Measurements from ENCODE around the gene LRMDA.

The LRMDA gene

DNA sequence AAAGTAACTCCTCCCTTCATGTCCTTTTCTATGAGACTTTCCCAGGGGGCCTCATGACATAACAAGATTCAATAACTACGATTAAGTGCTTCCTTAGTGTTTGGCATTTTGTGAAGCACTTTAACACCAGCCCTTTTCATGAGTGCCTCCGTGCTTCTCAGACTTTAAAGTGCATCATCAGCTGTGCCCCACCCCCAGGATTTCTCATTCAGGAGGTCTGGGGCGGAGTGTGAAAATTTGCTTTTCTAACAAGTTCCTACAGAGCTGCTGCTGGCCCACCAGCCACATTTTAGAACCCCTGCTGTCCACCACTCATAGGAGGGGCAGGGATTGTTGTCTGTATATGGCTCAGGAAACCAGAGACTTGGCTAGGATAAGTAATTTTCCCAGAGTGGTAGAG is 445.3 kb downstream of the LRMDA start:
- Mint-ChIP-seq H3K4me1 (ENCODE audit: low read depth) (no peaks in the 10 kb centered on the region), H3K36me3 (ENCODE audit: low read depth) (no peaks in the 10 kb centered on the region), H3K9me3 (no peaks in the 10 kb centered on the region), H3K27me3 (ENCODE audit: low read depth) (no peaks in the 10 kb centered on the region), H3K27ac (no peak overlapping the region), H3K4me3 (no peak overlapping the region)

DNA sequence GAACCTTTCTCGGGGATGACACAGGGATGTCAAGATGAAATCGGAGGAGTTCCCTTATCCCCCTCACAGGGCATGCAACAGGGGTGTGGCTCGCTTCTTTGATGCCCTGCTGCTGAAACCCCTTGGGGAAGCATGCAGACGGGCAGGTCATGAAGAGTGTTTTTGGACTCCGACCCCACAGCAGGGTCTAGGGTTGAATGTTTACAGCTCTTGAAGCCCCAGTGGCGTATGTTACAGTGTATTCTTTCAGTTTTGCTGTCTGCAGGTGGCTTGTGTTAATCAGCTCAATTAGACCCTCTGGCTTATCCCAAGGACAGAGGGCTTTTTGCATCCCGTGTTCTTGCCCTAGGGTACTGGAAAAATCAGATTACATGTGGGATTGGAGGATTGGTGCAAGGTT is 446.5 kb downstream of the LRMDA start:
- no peak overlapping the region for H3K4me3 Mint-ChIP-seq
- no peaks in the 10 kb centered on the region for H3K4me1 Mint-ChIP-seq (ENCODE audit: low read depth)

DNA sequence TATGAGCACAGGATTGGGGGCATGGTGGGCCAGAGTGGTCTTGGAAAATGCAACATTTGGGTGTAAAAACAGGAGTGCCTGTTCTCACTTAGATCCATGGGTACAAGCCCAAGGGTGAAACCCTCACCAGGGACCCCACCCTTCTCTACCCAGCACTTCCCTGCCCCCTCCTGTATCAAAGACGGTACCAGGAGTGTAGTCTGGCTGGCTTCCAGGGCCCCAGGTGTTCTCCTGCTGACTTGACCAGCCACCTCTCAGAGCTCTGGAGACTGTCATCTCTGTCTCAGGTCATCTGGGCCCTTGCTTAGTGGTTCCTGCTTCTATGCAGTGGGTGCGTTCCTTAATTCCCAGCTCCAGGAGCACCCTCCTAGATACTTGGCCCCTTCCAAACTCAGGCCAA is 447.2 kb downstream of the LRMDA start:
- H3K9me3 Mint-ChIP-seq = no peaks in the 10 kb centered on the region
- no peaks in the 10 kb centered on the region for H3K27me3 Mint-ChIP-seq (ENCODE audit: low read depth)
- no peak overlapping the region for H3K27ac Mint-ChIP-seq

More for the DNA sequence above, 446.5 kb downstream of the LRMDA start:
- Mint-ChIP-seq H3K27me3 (ENCODE audit: low read depth) (no peaks in the 10 kb centered on the region), H3K9me3 (no peaks in the 10 kb centered on the region), H3K36me3 (ENCODE audit: low read depth) (no peaks in the 10 kb centered on the region), H3K27ac (no peak overlapping the region)

DNA sequence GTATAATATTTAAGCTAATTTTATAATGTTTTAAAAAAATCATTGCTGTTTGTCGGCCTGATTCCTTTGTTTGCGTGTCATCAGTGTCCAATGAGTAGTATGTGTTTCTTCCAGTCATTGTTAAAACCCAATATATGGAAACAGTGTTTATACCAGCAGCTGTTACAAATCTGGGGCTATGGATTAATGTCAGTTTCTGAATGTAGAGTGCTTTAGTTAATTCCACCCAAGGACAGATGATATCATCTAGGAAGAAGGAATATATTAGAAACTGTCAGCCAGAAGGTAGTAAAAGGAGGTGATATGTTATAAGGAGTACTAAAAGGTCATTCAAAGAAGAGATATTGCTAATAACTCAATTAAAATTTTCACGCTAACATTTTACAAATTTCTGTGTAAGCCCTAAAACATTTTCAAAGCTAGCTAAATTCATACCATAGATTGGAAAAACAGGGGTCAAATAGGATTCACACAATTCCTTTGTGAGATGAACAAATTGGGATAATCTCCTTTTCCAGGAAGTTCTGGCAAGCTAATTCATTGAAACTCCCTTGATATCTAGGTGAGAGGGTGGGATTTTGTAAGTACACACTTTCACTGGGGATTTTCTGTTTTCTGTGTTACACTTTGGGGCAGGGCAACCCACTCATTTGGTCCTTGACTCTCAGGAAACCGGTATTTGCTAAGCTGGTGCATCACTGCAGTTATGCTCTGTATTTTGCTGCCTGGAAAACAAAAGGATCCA is 448.8 kb downstream of the LRMDA start:
- Mint-ChIP-seq H3K4me1 (ENCODE audit: low read depth) (no peaks in the 10 kb centered on the region), H3K36me3 (ENCODE audit: low read depth) (no peaks in the 10 kb centered on the region), H3K9me3 (no peaks in the 10 kb centered on the region), H3K27ac (no peak overlapping the region), H3K4me3 (no peak overlapping the region), H3K27me3 (ENCODE audit: low read depth) (no peaks in the 10 kb centered on the region)

More for the DNA sequence above, 447.2 kb downstream of the LRMDA start:
- no peak overlapping the region for H3K4me3 Mint-ChIP-seq
- no peaks in the 10 kb centered on the region for H3K36me3 Mint-ChIP-seq (ENCODE audit: low read depth)
- H3K4me1 Mint-ChIP-seq (ENCODE audit: low read depth) = no peaks in the 10 kb centered on the region

DNA sequence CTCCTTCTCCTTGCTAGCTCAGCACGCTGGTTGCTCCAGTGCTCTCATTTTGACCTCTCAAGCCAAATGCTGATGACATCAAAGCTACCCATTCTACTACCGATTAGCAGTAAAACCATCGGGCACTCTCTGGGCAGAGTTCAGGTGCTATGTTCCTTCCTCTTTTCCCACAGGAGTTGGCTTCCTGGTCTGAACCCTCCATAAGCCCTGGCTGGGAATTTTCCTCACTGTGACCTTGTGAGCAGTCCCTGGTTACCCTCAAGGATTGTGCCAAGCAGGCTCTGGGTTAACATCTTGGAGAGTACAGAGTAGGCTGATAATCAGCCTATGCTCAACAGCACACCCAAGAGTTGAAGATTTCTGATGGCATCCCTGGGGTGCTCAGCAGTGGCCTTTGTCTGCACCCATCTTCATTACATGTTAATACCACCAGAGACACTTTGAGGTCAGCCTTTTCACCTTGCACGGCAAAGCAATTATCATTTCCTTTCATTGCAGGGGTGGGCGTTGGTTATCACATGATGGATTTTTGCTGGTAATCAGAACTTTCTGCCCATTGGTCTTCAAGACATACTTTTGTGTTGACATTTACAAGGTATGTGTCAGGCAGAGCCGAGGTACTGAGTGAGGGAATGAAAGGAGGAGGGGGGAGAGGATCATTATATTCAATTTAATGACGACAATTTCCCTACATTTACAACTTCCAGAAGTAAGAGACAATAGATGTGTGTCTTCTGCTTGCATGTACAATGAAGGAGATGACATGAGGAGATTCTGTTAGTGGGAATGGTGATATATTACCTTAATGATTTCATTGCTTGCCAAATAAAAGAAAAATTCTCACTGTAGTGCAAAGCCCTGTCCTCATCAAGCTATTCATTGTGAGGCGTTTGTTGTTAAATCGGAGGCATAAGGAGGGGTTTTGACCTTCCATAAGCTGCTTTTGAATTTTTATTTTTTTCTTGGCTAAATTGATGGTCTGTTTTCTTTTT is 452.0 kb downstream of the LRMDA start:
- H3K4me1 Mint-ChIP-seq (ENCODE audit: low read depth) = no peaks in the 10 kb centered on the region
- H3K27me3 Mint-ChIP-seq (ENCODE audit: low read depth) = no peaks in the 10 kb centered on the region
- no peak overlapping the region for H3K4me3 Mint-ChIP-seq
- H3K27ac Mint-ChIP-seq = no peak overlapping the region
- H3K36me3 Mint-ChIP-seq (ENCODE audit: low read depth) = no peaks in the 10 kb centered on the region
- H3K9me3 Mint-ChIP-seq = no peaks in the 10 kb centered on the region

DNA sequence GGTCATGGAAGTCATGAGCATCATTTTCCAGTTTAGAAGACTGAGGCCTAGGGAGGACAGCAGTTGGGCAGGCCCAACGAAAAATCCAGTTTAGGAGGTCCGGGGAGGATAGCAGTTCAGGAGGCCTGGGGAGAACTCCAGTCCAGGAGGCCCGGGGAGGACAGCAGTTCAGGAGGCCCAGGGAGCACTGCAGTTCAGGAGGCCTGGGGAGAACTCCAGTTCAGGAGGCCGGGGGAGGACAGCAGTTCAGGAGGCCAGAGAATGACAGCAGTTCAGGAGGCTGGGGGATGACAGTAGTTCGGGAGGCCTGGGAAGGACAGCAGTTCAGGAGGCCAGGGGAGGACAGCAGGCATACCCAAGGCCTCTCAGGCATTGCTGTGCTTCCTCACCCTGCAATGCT is 453.4 kb downstream of the LRMDA start:
- no peaks in the 10 kb centered on the region for H3K36me3 Mint-ChIP-seq (ENCODE audit: low read depth)

DNA sequence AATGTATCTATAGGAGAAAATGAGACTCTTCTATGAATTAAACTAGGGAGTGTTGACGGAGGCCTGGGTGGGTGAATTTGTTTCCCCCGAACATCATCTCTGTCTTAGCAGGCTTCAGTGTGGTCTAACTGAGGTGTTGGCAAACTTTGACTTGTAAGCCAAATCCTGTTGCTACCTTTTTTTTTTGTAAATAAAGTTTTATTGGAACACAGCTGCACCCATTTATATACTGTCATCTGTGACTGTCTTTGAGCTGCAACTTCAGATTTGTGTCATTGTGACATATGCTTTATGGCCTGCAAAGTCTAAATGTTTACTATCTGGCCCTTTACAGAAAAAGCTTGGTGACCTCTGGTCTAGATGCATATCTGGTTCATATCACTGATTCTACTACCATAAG is 455.9 kb downstream of the LRMDA start:
- Mint-ChIP-seq H3K36me3 (ENCODE audit: low read depth) (no peaks in the 10 kb centered on the region), H3K27me3 (ENCODE audit: low read depth) (no peaks in the 10 kb centered on the region), H3K4me1 (ENCODE audit: low read depth) (no peaks in the 10 kb centered on the region), H3K4me3 (no peak overlapping the region), H3K27ac (no peak overlapping the region), H3K9me3 (no peaks in the 10 kb centered on the region)

More for the DNA sequence above, 453.4 kb downstream of the LRMDA start:
- Mint-ChIP-seq H3K4me3 (no peak overlapping the region), H3K27ac (no peak overlapping the region), H3K9me3 (no peaks in the 10 kb centered on the region), H3K4me1 (ENCODE audit: low read depth) (no peaks in the 10 kb centered on the region), H3K27me3 (ENCODE audit: low read depth) (no peaks in the 10 kb centered on the region)

DNA sequence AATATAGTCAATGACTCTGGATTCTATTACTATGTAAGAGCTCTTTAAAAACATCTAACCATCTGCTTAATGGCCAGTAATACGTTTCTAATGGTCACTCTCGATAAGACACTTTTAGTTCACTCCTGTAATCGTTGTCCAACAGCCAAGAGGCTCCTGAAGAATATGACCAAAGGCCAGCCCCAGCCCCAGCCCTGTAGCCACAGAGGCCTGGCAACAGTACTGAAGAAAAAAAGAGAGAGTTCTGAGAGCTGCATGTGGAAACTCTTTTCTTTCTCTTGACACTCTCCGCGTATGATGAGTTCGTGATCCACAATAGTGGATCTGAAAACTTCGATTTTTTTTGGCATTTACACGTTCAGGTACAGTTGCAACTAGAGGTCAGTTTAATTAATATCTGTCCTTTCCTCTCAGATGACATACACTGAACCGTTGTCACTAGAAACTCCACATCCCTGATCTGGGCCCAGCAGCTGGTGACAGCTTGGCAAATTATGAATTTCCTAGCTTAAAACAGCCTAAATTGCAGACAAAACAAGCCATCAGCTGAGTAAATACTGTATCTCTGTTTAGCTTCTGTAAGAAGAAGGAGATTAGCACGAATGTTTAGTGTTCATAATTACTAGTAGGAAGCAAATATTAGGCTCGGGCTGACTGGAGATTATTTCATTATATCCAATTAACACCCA is 456.7 kb downstream of the LRMDA start:
- Mint-ChIP-seq H3K27me3 (ENCODE audit: low read depth) (no peaks in the 10 kb centered on the region), H3K4me1 (ENCODE audit: low read depth) (no peaks in the 10 kb centered on the region), H3K27ac (no peak overlapping the region), H3K9me3 (no peaks in the 10 kb centered on the region), H3K36me3 (ENCODE audit: low read depth) (no peaks in the 10 kb centered on the region), H3K4me3 (no peak overlapping the region)

DNA sequence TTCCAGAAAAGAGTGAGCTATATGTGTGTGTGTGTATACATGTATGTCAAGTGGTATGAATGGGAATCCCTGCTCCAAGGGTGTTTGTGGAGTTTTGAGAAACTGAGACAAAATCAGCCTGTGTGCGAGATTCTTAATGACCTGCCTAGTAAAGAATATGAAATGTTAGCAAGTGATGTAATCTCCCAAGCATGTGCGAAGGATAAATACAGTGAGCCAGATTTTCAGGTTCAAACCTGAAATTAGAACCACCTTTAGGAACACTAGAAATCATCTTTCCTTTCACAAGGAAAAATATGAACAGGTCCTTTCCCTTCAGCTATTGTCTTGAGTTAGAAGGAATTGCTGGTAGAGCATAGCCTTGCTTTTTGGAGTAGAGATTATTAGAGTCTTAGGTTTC is 457.6 kb downstream of the LRMDA start:
- H3K9me3 Mint-ChIP-seq = no peaks in the 10 kb centered on the region
- no peak overlapping the region for H3K4me3 Mint-ChIP-seq
- no peak overlapping the region for H3K27ac Mint-ChIP-seq

DNA sequence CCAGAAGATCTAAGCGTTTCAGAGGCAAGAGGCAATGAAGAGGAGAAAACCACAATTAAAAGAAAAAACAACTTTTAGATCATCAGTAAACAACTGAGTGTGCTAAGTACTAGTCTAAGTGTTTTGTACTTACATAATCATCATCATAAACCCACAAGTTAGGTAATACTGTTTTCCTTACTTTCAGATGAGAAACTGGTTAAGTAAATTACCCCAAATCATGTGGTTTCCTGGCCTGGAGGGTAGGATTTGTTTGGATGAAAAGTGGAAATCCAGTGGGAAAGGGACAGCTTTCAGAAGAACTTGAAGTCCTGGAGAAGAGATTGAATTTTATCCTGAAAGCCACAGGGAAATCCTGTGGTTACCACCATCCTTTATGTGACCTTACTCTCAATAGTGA is 463.3 kb downstream of the LRMDA start:
- Mint-ChIP-seq H3K27ac (no peak overlapping the region), H3K4me3 (no peak overlapping the region), H3K4me1 (ENCODE audit: low read depth) (no peaks in the 10 kb centered on the region), H3K36me3 (ENCODE audit: low read depth) (no peaks in the 10 kb centered on the region), H3K9me3 (no peaks in the 10 kb centered on the region), H3K27me3 (ENCODE audit: low read depth) (no peaks in the 10 kb centered on the region)

More for the DNA sequence above, 457.6 kb downstream of the LRMDA start:
- Mint-ChIP-seq H3K36me3 (ENCODE audit: low read depth) (no peaks in the 10 kb centered on the region), H3K27me3 (ENCODE audit: low read depth) (no peaks in the 10 kb centered on the region), H3K4me1 (ENCODE audit: low read depth) (no peaks in the 10 kb centered on the region)

DNA sequence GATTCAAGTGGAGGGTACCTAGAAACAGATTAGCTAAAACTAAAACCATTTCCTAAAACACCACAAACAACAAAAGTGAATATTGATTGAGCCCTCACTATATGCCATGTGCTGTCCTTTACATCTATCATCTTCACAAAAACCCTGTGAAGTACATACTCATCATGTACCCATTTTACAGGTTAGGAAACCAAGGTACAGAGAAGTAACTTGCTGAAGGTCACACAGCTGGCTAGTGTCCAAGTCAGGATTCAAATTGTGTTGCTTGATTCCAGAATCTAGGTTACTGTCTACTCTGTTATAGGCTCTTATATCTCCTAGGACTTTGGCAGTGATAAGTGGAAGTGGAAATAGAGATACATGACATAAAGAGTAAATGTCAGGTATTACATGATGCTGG is 463.8 kb downstream of the LRMDA start:
- no peaks in the 10 kb centered on the region for H3K4me1 Mint-ChIP-seq (ENCODE audit: low read depth)
- H3K9me3 Mint-ChIP-seq = no peaks in the 10 kb centered on the region
- H3K36me3 Mint-ChIP-seq (ENCODE audit: low read depth) = no peaks in the 10 kb centered on the region
- H3K27me3 Mint-ChIP-seq (ENCODE audit: low read depth) = no peaks in the 10 kb centered on the region
- no peak overlapping the region for H3K27ac Mint-ChIP-seq
- H3K4me3 Mint-ChIP-seq = no peak overlapping the region

DNA sequence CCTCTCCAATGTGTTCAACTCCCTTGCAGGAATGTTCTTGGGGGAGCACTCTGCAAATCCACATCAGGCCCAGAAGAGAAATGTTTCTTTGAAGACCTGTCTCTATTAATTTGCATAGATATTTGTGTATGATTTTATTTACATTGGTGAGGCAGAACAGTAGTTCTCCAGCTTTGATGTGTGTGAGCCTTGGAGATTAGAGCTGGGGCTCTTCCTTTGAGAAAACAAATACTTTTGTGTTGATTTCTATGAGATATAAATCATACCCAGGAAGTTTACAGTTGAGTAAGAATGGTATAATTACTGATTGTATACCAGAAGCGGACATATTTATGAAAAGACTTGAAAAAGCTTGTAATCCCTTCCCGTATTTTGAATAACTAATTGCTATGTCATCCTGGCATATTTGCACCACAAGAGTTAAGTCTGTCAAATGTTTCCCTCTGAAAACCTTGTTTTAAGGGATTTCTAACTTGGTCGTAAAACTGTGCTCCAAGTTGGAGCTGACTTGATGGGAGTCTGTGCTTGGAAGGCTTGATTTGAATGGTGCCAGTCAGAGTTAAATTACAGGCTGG is 468.5 kb downstream of the LRMDA start:
- Mint-ChIP-seq H3K27me3 (ENCODE audit: low read depth) (peaks cover 5% of the 10 kb centered on the region), H3K4me1 (ENCODE audit: low read depth) (no peaks in the 10 kb centered on the region), H3K36me3 (ENCODE audit: low read depth) (no peaks in the 10 kb centered on the region), H3K27ac (no peak overlapping the region), H3K9me3 (no peaks in the 10 kb centered on the region), H3K4me3 (no peak overlapping the region)

DNA sequence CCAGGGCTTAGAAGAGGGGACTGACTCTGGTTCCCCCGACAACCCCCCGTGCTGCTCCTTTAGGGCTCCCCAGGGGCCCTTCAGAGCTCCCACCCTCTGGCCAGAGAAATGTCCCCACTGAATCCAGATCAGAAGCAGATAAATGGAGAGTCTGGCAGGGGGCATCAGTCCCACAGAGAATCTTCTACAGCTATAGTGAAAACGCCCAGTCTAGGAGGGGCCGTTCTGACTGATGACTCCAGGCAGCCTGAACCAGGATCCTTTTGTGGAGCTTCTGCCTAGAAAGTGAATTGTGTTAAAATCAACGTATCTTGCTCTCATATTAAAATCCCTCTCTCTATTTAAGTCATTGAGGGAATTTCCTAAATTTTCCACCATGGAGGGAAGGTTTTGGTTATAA is 471.4 kb downstream of the LRMDA start:
- Mint-ChIP-seq H3K27ac (no peak overlapping the region), H3K9me3 (no peaks in the 10 kb centered on the region), H3K4me1 (ENCODE audit: low read depth) (no peaks in the 10 kb centered on the region), H3K36me3 (ENCODE audit: low read depth) (no peaks in the 10 kb centered on the region), H3K4me3 (no peak overlapping the region), H3K27me3 (ENCODE audit: low read depth) (peaks cover 10% of the 10 kb centered on the region)

DNA sequence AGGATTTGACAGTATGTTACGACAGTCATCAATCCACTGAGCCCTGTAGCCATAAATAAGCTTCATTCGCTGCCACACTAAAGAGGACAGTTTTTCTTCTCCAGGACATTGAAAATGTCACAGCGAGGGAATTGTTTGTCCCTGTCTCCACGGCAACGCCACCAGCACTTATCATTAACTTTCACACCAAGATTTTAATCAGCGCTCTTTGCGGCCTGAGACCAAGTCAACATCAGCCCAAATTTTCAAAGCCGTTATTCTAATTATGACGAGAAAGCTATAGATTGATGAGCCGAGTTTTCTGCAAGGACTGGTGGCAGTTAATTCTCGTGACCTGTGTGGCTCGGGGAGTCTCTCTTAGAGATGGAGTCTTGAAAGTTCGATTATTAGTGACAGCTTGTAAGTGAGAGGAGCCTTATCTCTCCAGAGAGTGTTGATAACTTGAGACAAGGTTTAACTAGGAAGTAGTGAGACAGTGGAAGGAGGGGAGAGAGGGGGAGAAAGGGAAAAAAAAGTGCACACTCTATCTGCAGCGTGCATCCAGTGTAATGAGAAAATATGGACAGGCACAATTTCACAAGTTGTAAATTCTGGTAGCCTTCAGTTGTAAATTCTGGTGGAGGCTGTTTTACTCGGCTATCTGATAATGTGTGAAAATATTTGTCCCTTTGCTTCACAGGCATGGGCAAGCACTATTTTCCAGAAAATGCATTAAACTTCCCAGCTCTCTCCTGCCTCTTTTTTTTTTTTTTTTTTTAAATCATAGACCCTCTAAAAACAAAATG is 473.3 kb downstream of the LRMDA start:
- Mint-ChIP-seq H3K36me3 (ENCODE audit: low read depth) (no peaks in the 10 kb centered on the region), H3K27ac (no peak overlapping the region), H3K9me3 (no peaks in the 10 kb centered on the region), H3K4me1 (ENCODE audit: low read depth) (no peaks in the 10 kb centered on the region), H3K27me3 (ENCODE audit: low read depth) (peaks cover 10% of the 10 kb centered on the region), H3K4me3 (no peak overlapping the region)

All from T-helper 1 cell treated with Interleukin-12 subunit alpha and Interleukin-12 subunit beta and Interleukin-4 antibody, amounts not matched to agents 30 μg/mL and 1 μg/mL, for 36 hours (primary cell).